Left hindlimb (tissue), 1 donor: ENCODE results near the gene PTEN.
A peak's percentile ranks its signal among the peaks of the same experiment; 100 is the strongest.
"Not testable (repeated sequence)": the region's sequence is repeated elsewhere in the genome, so short reads cannot be mapped to it uniquely, and the experiment has no call there.

Experiments used
- DNase-seq: peaks from one replicate; pipeline ENCODE4 v3.0.0-alpha.2; 2018

PTEN gene

DNA sequence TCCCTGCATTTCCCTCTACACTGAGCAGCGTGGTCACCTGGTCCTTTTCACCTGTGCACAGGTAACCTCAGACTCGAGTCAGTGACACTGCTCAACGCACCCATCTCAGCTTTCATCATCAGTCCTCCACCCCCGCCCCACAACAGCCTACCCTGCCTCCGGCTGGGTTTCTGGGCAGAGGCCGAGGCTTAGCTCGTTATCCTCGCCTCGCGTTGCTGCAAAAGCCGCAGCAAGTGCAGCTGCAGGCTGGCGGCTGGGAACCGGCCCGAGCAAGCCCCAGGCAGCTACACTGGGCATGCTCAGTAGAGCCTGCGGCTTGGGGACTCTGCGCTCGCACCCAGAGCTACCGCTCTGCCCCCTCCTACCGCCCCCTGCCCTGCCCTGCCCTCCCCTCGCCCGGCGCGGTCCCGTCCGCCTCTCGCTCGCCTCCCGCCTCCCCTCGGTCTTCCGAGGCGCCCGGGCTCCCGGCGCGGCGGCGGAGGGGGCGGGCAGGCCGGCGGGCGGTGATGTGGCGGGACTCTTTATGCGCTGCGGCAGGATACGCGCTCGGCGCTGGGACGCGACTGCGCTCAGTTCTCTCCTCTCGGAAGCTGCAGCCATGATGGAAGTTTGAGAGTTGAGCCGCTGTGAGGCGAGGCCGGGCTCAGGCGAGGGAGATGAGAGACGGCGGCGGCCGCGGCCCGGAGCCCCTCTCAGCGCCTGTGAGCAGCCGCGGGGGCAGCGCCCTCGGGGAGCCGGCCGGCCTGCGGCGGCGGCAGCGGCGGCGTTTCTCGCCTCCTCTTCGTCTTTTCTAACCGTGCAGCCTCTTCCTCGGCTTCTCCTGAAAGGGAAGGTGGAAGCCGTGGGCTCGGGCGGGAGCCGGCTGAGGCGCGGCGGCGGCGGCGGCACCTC lies at the start of gene PTEN, which contains the start of gene KLLN:
Gene PTEN (plus strand): TSS at position 573 of the 891 bp plus-strand sequence. CDS start 845 bp downstream, outside the sequence.
Gene KLLN (minus strand): TSS at position 481 of the 891 bp plus-strand sequence. CDS start 1,046 bp downstream, outside the sequence.
- DNase-seq: peak; percentile 94

DNA sequence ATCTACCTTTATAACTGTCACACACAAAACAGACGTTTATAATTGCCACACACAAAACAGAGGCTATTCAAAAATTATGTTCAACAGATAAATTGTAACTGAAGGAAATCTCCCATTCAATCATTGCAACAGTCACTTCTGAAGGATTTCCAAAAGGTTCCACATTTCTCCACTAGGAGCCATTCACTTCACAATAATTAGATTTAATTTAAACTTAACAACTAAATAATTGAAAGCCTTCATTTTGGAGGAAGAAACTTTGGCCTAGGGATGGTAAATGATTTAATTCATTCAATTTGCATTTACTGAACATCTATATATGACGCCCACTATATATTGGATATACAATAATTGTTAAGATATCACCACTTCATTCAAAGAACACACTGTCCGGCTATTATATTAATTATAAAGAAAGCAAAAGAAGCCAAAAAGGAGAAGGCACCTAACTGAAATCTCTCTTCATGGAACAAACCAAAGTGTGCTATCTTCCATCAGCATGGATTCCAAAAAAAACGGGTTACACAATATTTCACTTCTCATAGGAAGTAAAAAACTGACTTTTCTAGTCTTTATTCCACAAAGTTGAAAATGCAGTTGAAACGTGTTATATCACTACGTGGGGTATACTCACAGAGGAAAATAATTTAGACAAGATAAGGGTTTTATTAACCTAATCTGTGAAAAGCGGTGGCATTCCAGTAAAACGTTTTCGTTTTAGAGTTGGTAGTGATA lies 47.1 kb upstream of the PTEN start:
- DNase-seq: no peak

DNA sequence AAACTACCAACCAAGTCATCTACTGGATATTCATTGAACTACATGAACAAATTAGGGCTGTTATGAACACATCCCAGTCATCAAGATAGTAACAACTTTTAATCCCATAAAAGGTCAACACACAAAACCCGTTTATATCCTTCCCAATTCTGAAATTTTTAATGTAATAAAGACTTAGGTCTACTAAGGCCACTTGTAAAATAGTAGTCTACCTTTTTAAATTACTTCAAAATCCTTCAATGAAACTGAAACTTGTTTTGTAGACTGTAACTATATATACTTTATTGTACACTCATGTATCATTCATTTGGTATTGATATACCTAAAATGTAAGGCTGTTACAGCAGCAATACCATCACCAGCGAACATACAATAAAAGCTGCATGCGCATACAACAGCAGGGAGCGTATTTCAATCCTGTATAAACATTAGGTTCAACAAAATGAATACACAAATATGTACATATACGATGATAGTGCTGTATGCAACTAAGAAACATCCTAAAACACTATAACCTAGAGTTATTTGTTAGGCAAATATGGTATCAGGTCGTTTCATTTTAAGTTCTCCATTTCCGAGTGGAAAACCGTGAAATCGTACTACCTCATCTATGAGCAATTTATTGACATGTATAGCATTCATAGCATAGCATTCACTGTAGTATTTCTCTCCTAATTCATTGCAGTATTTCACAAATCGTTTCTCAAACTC lies 46.4 kb upstream of the PTEN start:
- no peak for DNase-seq

DNA sequence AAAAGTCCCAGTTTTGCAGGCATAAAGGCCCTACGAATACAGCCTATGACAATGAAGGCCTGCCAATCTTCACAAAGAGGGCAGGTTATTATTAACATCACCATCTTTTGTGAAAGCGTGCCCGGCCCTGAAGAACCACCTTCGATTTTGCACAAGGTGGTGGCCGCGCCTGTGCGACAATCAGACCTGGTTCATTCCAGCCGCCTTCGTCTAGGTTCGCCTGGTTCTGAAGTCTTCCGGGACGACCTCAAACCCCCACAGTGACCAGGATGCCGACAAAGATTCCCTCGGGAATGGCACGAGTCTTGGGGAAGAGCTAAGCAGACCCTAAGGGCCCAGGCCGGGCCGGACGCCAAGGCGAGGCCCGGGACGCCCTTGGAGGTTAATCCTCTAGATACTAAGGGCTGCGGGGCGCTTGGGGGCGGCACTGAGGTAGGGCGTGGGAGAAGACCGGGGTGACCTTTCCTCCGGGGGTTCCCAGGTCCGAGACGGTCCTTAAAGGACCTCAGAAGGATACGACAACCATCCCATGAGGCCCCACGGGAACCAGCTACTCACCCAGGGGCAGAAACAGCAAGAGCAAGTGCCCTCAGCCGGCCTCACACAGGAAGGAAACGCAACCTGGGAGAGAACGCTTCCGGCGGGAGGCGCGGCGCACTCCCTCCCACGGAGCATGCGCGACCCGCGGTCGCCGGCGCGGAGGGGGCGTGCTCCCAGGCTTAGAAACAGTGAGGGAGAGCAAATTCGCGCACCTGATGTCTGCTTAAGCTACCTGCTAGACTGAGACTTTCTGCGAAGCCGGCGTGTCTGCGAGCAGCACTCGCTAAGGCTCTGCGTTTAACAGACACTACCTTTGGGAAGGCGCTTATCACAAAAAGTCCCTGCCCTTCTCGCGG lies 45.6 kb upstream of the PTEN start, which contains the start of gene ATAD1:
Gene ATAD1 (minus strand): TSS at position 618 of the 896 bp plus-strand sequence. CDS start 3,627 bp downstream, outside the sequence.
- DNase-seq: peak; percentile 87

DNA sequence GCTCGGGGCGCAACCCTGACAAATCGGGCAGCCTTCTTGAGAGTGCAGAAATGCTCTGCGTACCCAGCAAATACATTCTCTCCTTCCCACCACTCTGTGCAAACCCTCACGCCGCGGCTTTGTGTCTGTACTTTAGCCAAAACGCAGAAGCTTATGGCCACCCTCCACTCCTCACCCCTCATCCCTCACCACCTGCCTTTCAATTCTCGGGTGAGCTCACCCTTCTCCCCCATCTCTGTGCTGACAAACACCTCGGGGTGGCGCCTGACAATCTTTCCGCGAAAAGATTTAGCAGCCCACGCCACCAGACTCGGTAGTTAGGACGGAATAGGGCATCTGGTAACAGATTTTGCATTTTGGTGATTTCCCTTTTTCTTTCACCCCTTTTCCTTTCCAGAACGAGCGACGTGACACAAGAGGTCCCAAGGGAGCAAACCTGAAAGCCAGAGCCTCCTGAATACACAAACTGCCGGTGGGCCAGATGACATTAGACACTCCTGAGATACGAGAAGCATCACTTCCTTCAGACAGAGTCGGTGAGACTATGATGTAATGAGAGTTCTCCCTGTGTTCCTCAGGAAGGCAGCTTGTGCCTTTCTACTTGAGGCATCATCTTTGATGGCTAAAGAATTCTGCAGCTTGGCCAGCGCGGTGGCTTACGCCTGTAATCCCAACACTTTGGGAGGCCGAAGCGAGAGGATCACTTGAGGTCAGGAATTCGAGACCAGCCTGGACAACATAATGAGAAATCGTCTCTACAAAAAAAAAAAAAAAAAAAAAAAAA lies 44.7 kb upstream of the PTEN start:
- DNase-seq: no peak

DNA sequence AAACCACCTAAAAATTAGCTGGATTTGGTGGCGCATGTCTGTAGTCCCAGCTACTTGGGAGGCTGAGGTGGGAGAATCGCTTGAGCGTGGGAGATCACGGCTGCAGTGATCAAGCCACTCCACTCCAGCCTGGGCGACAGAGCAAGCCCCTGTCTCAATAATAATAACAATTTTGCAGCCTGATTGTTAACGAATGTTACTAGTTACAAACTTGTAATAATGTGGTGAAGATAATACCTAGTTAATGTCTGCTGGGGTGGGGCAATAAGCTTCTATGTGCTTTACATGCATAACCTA lies 44.2 kb upstream of the PTEN start:
- DNase-seq: no peak

DNA sequence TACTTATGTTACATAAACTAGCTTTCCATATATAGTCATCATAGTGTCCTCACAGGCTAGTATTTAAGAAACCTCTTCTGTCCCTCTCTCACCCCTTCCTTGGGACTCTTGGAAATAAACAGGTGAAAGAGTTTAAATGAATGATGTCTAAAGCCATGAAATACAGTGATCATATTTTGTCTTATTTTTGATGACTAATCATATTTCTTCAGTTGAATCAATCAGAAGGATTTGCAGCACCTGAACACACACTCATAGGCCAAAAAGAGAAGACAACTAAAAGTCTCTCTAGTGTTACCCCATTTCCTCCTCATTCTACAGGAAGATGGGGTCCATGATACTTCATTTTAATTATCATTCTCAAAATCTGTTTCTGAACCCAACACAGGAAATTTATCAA lies 36.8 kb upstream of the PTEN start:
- no peak for DNase-seq

DNA sequence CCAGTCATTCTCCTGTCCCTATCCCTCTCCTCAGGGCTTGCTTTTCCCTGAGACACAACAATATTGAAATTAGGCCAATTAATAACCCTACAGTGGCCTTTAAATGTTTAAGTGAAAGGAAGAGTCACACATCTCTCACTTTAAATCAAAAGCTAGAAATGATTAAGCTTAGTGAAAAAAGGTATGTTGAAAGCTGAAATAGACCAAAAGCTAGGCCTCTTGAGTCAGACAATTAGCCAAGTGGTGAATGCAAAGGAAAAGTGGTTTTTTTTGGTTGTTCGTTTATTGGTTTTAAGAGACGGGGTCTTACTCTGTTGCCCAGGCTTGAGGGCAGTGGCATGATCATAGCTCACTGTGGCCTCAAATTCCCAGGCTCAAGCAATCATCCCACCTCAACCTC lies 35.7 kb upstream of the PTEN start:
- no peak for DNase-seq

DNA sequence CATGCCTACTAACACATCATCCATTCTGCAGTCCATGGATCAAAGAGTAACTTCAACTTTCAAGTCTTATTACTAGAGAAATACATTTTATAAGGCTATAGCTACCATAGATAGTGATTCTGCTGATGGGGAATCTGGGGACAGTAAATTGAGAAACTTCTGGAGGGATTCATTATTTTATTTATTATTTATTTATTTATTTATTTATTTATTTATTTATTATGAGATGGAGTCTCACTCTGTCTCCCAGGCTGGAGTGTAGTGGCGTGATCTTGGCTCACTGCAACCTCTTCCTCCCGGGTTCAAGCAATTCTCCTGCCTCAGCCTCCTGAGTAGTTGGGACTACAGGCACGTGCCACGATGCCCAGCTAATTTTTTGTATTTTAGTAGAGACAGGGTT lies 34.4 kb upstream of the PTEN start:
- DNase-seq: not testable (repeated sequence)

DNA sequence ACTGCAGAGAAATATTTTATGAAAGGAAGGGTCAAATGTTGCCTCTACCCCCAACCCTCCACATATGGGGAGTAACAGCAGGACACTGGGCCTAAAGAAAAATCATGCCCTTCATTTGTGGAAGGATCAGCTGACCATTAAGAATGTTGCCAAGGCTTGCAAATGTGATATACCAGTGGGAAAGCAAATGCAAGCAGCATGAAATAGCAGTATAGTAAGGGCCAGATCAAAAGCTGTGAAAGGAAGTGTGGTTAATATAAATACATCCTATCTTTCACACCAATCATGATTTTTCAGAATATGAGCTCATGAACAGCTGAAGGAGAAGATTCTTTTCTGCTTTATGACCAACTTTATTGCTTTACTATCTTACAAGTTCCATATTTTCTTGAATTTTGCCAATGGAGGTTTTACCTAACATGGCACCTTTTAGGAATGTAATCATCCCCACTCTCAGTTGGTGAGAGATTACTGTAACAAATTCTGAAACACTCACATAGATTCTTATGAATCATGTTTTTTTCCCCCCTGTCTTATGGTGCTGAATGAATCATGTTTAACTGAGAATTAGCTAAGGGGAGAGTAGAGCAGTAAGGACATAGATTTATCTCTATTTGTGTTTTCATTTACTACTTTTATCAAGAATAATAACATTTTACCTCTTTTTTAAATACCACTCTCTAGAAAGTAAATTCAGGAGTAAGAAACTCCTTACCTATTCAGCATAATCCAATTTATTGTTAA lies 33.3 kb upstream of the PTEN start:
- no peak for DNase-seq

DNA sequence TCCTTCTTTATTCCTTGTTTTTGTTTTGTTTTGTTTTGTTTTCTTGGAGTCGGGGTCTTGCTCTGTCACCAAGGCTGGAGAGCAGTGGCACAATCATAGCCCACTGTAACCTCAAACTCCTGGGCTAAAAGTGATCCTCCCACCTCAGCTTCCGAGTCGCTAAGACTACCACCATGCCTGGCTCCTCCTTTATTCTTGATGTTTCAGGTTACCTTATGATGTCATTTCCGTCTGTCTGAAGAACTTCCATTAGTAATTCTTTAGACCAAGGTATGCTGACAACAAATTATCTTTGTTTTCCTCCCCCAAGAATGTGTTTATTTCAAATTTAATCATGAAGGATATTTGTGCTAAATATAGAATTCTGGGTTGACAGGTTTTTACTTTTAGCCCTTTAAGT lies 27.3 kb upstream of the PTEN start:
- no peak for DNase-seq

DNA sequence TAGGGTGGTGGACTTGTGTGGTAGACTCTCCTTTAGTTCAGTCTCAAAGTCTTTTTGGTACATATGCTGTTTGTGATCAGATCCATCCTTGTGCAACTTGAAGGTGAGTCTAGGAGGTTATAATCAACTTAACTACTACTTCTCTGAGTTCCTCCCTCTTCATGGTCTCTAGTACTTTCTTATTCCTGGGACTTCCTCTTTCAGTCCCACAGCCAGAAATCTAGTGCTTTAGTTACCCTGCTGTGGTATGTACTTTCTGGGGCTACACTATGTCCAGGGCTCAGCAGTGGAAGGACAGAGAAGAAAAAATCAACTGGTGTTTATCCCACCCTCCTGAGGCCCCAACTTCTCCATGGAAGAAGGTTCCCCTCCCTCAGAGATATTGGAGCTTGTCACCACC lies 26.0 kb upstream of the PTEN start:
- no peak for DNase-seq

DNA sequence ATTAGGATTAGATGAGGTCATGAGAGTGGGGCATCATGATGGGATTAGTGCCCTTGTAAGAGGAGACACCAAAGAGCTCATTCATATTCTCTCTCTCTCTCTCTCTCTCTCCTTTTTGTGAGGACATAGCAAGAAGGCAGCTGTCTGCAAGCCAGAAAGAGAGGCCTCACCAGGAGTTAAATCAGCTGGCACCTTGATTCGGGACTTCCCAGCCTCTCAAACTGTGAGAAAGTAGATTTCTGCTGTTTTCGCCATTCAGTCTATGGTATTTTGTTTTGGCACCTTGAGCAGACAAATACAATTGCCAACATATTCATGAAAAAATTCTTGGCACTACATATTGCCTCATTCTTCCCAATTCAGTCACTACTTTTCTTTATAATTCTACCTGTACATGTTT lies 24.8 kb upstream of the PTEN start:
- no peak for DNase-seq

DNA sequence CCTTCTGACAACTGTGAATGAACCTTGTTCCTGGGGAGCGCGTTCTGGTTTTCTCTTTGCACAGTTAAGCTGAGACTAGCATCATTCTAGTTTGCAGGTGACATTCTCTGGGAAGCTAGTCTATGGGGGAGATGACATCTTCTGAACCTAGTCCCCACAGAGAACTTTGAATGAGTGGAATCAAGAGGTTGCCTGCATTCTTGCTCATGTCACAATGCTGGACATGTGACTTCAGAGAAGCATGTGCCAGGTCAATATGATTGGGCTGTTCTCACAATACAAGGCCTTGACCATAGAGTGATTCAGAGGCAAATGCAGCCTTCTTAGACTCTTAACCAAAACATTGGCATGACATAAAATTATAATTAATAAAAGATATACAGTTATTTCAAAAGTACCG lies 22.2 kb upstream of the PTEN start:
- no peak for DNase-seq

DNA sequence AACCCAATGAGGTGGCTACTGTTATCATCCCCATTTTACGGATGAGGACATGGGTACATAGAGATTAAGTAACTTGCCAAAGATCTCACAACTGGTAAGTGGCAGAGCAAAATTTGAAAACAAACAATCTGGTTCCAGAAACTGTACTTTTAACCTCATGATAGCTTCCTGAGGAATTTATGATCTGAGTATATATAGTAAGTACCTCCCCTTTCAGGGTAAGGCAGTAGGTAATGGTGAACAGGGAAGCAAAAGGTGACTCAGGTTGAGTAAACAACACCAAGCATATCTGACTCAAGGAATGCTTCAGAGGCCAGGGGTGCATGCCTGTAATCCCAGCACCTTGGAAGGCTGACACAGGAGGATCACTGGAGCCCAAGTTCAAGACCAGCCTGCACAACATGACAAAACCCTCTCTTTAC lies 21.2 kb upstream of the PTEN start:
- DNase-seq: no peak

DNA sequence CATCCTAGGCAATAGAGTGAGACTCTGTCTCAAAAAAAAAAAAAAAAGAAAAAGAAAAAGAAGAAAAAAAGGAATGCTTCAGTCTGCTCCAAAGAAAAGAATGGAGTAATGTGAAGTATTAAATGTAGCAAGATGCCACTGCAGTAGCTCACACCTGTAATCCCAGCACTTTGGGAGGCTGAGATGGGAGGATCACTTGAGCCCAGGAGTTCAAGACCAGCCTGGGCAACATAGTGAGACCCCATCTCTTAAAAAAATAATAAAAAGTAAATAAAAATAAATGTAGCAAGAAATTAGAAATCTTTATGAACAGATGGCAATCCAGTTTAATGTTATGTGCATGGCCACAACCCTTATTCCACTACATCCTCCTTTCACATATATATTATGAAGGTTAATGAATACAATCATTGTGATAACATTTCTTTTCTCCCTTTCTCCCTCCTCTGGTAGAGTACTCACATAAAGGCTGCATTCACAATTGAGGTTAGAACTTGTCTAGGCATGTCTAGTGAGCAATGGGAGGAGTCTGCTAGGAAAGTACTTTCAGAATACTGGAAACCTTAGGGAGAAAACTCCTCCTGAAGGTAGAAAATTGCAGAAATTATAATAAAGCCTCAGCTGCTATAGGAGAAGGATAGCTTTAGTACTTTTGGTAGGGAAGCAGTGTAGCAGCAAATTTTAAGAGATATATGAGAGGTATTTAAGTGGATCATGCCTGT lies 20.5 kb upstream of the PTEN start:
- DNase-seq: no peak

DNA sequence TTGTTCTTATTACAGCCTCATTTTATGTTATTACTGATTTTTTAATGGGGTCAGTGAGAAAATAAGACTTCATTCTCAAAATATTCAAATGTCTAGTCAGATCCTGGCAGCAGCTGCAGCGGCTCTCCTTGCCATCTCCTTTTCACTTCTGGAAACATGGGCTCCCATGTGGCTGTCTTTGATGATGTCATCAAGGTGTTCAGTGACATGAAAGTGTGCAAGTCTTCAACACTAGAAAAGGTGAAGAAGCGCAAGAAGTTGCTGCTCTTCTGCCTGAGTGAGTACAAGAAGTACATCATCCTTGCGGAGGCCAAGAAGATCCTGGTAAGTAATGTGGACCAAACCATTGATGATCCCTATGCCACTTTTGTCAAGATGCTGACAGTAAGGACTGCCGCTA lies 19.7 kb upstream of the PTEN start:
- DNase-seq: no peak

DNA sequence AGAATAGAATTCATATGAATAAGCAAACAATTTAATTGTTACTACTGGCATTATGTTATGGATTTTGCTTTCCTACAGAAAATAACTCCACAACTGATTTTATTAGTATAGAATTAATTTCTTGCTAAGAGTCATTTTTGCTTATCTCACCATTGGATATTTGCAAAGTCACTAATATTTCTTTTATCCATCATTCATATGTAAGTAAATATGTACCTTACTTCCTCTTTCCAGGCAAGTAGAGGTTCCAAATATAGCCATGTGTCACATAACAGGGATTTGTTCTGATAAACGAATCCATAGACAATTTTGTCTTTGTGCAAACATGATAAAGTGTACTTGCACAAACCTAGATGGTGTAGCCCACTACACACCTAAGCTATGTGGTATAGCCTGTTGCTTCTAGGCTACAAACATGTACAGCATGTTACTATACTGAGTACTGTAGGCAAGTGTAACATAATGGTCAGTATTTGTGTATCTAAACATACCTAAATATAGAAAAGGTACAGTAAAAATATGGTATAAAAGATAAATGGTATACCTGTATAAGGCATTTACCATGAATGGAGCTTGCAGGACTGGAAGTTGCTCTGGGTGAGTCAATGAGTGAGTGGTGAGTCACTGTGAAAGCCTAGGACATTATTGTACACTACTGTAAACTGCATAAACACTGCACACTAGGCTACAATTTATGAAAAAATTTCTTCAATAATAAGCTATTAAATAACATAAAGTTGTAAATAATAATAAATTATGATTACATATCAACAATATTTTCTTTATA lies 18.4 kb upstream of the PTEN start:
- no peak for DNase-seq

DNA sequence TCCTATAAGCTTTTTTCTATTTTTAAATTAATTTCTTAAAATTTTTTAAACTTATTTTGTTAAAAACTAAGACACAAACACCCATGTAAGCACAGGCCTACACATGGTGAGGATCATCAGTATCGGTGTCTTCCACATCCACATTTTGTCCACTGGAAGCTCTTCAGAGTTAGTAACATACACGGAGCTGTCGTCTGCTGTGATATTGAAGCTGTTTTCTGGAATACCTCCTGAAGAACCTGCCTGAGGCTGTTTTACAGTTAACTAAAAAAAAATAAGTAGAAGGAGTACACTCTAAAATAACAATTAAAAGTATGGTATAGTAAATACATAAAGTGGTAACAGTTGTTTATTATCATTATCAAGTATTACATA lies 17.8 kb upstream of the PTEN start:
- no peak for DNase-seq
